GM12878 (cell line): ENCODE measurements around the gene CBX2. TPM values are rescaled to one million over a fixed set of nuclear protein-coding genes. Genes with fewer than 3 reads are reported as not detected.

Experiments
- ATAC-seq: fragments of 200-7000 bp; cut with Tn5 transposase; 3 replicates; pipeline ENCODE4 v1.9.1; 2020; ENCODE audit warnings: mild to moderate bottlenecking, moderate library complexity
- BruUV-seq: library from RNA; stranded (reverse); fragments of 400-500 nt; replicated peaks from 2 replicates; lab custom pipeline; 2021; lab: Mats Ljungman, UMichigan
- CTCF ChIA-PET: fragments of 300-600 bp; sonication (Branson Sonifier 250); formaldehyde crosslinking; extraction: SDS; loops from one replicate; lab custom pipeline; 2021; ENCODE audit warnings: inconsistent platforms; lab: Yijun Ruan, JAX
- POLR2A ChIA-PET: fragments of 350-600 bp; formaldehyde crosslinking; extraction: SDS; loops from one replicate; lab custom pipeline; 2021; ENCODE audit warnings: inconsistent platforms; lab: Charles Lee
- RAD21 ChIA-PET: fragments of 300-600 bp; sonication (Branson Sonifier 250); formaldehyde crosslinking; loops from one replicate; lab custom pipeline; 2023; ENCODE audit warnings: antibody characterized with exemption; ENCODE audit not compliant: unreplicated experiment; lab: Charles Lee
- SMC1A ChIA-PET: fragments of 300-600 bp; sonication (Branson Sonifier 250); formaldehyde crosslinking; loops from one replicate; lab custom pipeline; 2023; ENCODE audit not compliant: unreplicated experiment, uncharacterized antibody; lab: Charles Lee
- DNase-seq: peaks from one replicate; pipeline ENCODE4 v3.0.0-alpha.2; 2011; ENCODE audit warnings: low read depth, low spot score
- FAIRE-seq: peaks from 3 replicates; lab custom pipeline; 2011; peaks lifted over from hg19 to GRCh38; lab: Jason Lieb, UNC
- H2AFZ ChIP-seq: 2 replicates; pipeline ENCODE4 v1.6.0; 2011; ENCODE audit warnings: low read depth, low read length, control low read depth; ENCODE audit not compliant: control insufficient read depth
- H3K27ac ChIP-seq: 2 replicates; pipeline ENCODE4 v1.5.1; 2011; ENCODE audit warnings: control low read depth; ENCODE audit not compliant: control insufficient read depth, insufficient read depth
- H3K27me3 ChIP-seq, 2 experiments: replicated peaks in 1 of 2; 2 replicates each; pipeline versions ENCODE4 v1.6.0 to v1.6.1; 2011; ENCODE audit warnings: low read length in 1 of 2; ENCODE audit not compliant: control insufficient read depth in 2 of 2, insufficient read depth in 2 of 2
- H3K36me3 ChIP-seq, 2 experiments: 2 replicates each; pipeline ENCODE4 v1.5.1; 2011; ENCODE audit warnings: low read length in 1 of 2; ENCODE audit not compliant: control insufficient read depth in 2 of 2, insufficient read depth in 2 of 2
- H3K4me1 ChIP-seq: 2 replicates; pipeline ENCODE4 v1.6.1; 2011; ENCODE audit warnings: mild to moderate bottlenecking, low read length, moderate library complexity, mixed read lengths; ENCODE audit not compliant: control insufficient read depth, insufficient read depth
- H3K4me2 ChIP-seq: 2 replicates; pipeline ENCODE4 v1.6.0; 2011; ENCODE audit warnings: control low read depth; ENCODE audit not compliant: control insufficient read depth, insufficient read depth
- H3K4me3 ChIP-seq: fragments of 200-600 bp; sonication (generic); 2 replicates; pipeline ENCODE4 v1.5.1; 2016
- H3K79me2 ChIP-seq: 2 replicates; pipeline ENCODE4 v1.6.0; 2011; ENCODE audit warnings: low read length; ENCODE audit not compliant: control insufficient read depth, insufficient read depth
- H3K9ac ChIP-seq: 2 replicates; pipeline ENCODE4 v1.8.0; 2011; ENCODE audit warnings: low read length, control low read depth, mixed read lengths; ENCODE audit not compliant: control insufficient read depth, insufficient read depth
- H3K9me3 ChIP-seq: replicated peaks from 3 replicates; pipeline ENCODE4 v1.5.1; 2011; ENCODE audit warnings: mild to moderate bottlenecking, low read length; ENCODE audit not compliant: control insufficient read depth, insufficient read depth
- H4K20me1 ChIP-seq: 2 replicates; pipeline ENCODE4 v1.6.0; 2011; ENCODE audit not compliant: control insufficient read depth, insufficient read depth
- E4F1 ChIP-seq: fragments of 450-650 bp; IDR thresholded peaks from 2 replicates; pipeline ENCODE4 v1.6.1; 2018; ENCODE audit warnings: borderline replicate concordance, mild to moderate bottlenecking; ENCODE audit not compliant: partially characterized antibody
- ELK1 ChIP-seq: IDR thresholded peaks from 2 replicates; pipeline ENCODE4 v1.6.1; 2012; ENCODE audit warnings: low read depth, low read length, improper control_type of control experiment
- KDM1A ChIP-seq: fragments of 200-600 bp; sonication (generic); IDR thresholded peaks from 2 replicates; pipeline ENCODE4 v1.6.1; 2016; ENCODE audit warnings: borderline replicate concordance
- NBN ChIP-seq: fragments of 450-650 bp; IDR thresholded peaks from 2 replicates; pipeline ENCODE4 v1.6.1; 2016
- NFYB ChIP-seq: IDR thresholded peaks from 2 replicates; pipeline ENCODE4 v1.6.1; 2011; ENCODE audit warnings: low read depth, mild to moderate bottlenecking, low read length, improper control_type of control experiment, moderate library complexity; ENCODE audit not compliant: insufficient read depth
- NR2C2 ChIP-seq: IDR thresholded peaks from 2 replicates; pipeline ENCODE4 v1.6.1; 2011; ENCODE audit warnings: borderline replicate concordance, low read depth; ENCODE audit not compliant: control insufficient read depth, insufficient read length
- NR2F1 ChIP-seq: fragments of 450-650 bp; conservative IDR thresholded peaks from 2 replicates; pipeline ENCODE4 v1.6.1; 2017; ENCODE audit warnings: mild to moderate bottlenecking
- PAX8 ChIP-seq: fragments of 450-650 bp; IDR thresholded peaks from 2 replicates; pipeline ENCODE4 v1.6.1; 2017; ENCODE audit warnings: mild to moderate bottlenecking, moderate library complexity
- POLR2A ChIP-seq: IDR thresholded peaks from 2 replicates; pipeline ENCODE4 v1.6.1; 2011; ENCODE audit warnings: low read depth, mild to moderate bottlenecking, low read length
- RELB ChIP-seq: fragments of 450-650 bp; IDR thresholded peaks from 2 replicates; pipeline ENCODE4 v1.6.1; 2017; ENCODE audit warnings: low read depth, mild to moderate bottlenecking, moderate library complexity
- SMARCA5 ChIP-seq: fragments of 450-650 bp; IDR thresholded peaks from 2 replicates; pipeline ENCODE4 v1.6.1; 2017; ENCODE audit warnings: mild to moderate bottlenecking
- SREBF1 ChIP-seq: IDR thresholded peaks from 2 replicates; pipeline ENCODE4 v1.6.1; 2012; ENCODE audit warnings: mild to moderate bottlenecking, low read length
- WRNIP1 ChIP-seq: IDR thresholded peaks from 2 replicates; pipeline ENCODE4 v1.6.1; 2011; ENCODE audit warnings: low read depth, low read length, improper control_type of control experiment, borderline replicate concordance
- WGBS: methylation state at CpG from one replicate; pipeline ENCODE4 v1.1.6; 2016; ENCODE audit warnings: low lambda C conversion rate; ENCODE audit not compliant: insufficient replicate concordance, insufficient coverage; ENCODE audit errors: missing lambda C conversion rate; 5-methylcytosine and 5-hydroxymethylcytosine counted together
- in situ Hi-C: fragments of 300-500 bp; cut with MboI; formaldehyde crosslinking; loops from 9 replicates; pipeline ENCODE4 v1.14.3; 2018; ENCODE audit warnings: mixed read lengths
- intact Hi-C: fragments of 100-400 bp; cut with micrococcal nuclease; formaldehyde crosslinking; loops from one replicate; pipeline ENCODE4 v1.14.2; 2022; ENCODE audit not compliant: unreplicated experiment
- polyA plus RNA-seq, 11 experiments: library from polyadenylated mRNA; depleted of rRNA in 4 of 11; unstranded in 6 of 11; stranded (reverse) in 5 of 11; fragments of >200 nt; fragmentation: Nextera tagmentation in 4 of 11; fragmentation: Illumina TruSeq in 1 of 11; extraction: Ambion mirVana in 4 of 11; extraction: Trizol in 1 of 11; gene quantifications; 1 replicate in 1 of 11; 2 replicates in 10 of 11; pipeline versions ENCODE4 v1.2.1 to v1.2.3, GENCODE V29; 2011 to 2016; ENCODE audit warnings: inconsistent platforms in 2 of 11, missing spikeins in 2 of 11, low read depth in 1 of 11
- total RNA-seq, 4 experiments: library from RNA; depleted of rRNA in 3 of 4; stranded (reverse); fragments of >200 nt in 3 of 4; fragmentation: Illumina TruSeq in 1 of 4; extraction: Trizol in 1 of 4; gene quantifications; 2 replicates each; pipeline versions ENCODE4 v1.2.1 to v1.2.3, GENCODE V29; 2013 to 2021
- TF ChIP-seq, protein P1 (sequence below): fragments of 450-650 bp; IDR thresholded peaks from 2 replicates; pipeline ENCODE4 v1.6.1; 2017; ENCODE audit warnings: mild to moderate bottlenecking

Gene CBX2
- total and polyA plus RNA-seq, 10 of the 15 experiments (the other 5 are each of a cell fraction or from before 2014, with no cell fraction given) = 0.35 to 7.5 (median 4.2) TPM

DNA sequence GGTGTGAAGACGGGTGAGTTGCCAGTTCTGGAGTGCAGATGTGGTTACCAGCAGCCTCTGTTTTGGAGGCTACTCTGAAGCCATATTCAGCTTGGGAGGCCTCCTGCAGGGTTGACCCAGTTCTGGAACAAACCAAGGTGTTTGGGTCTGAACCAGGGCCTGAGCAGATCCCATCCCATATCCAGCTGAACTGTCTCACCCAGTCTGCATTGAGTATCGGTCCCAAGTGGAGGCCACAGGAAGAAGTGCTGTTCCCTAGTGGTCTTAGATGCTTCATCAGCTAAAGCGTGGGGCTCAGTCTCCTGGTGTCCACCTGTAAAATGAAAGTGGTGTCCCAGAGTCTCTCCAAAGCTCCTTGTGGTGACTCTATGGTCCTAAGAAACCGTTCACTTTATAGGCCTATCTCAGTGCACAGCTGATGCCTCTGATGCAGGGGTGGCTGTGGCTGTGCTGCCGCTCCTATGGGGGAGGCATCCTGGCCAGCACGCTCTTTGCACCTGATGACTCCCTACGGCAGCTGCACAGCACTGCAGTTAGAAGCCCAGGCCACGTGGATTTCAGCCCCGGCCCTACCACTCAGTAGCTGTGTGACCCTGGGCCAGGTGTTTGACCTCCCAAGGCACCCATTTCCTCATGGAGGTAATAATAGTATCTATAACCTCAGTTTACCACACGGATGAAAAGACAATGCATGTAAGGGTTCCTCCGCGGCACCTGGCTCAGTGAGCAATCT is 40.2 kb downstream of the CBX2 start:
- Histone ChIP-seq H3K4me1 (peaks cover 5% of the 10 kb centered on the region; the same call in 1 of the 2 replicates), H3K4me2 (no peak overlapping the region), H3K4me3 (no peak overlapping the region), H3K36me3 (no peaks in the 10 kb centered on the region), H2AFZ (no peak overlapping the region), H3K27ac (no peak overlapping the region), H3K9me3 (no peaks in the 10 kb centered on the region), H3K27me3 (peaks cover 22 to 32% of the 10 kb centered on the region in 2 experiments), H3K79me2 (no peaks in the 10 kb centered on the region), H3K9ac (no peak overlapping the region), H4K20me1 (no peaks in the 10 kb centered on the region)
- ChIA-PET POLR2A (interaction anchor here (1.0 kb wide), 1 partner anchor 21 kb away, joined by 4 read pairs; the partner anchor contains the start of gene CBX8), RAD21 (interaction anchor here (0.7 to 1.3 kb wide), 2 partner anchors 19 to 21 kb away, joined by 3 read pairs; partner anchors contain the start of gene CBX8), SMC1A (interaction anchor here (0.9 kb wide), 1 partner anchor 17 kb away, joined by 3 read pairs; no protein-coding TSS in a partner anchor), CTCF (interaction anchor here (1.0 to 2.0 kb wide), 2 partner anchors 13 to 21 kb away, joined by 3 to 4 read pairs; partner anchors contain the start of gene CBX4)
- BruUV-seq = no TSS peak
- FAIRE-seq (no peak), ATAC-seq (no peak), DNase-seq (no peak)
- in situ Hi-C loops (no loop called here), intact Hi-C loops (no loop called here)
- whole genome bisulfite sequencing = 32% methylated on average over 12 of the region's 12 CpGs
- TF ChIP-seq NFYB (no peak), NR2C2 (no peak), NR2F1 (no peak), WRNIP1 (no peak), RELB (no peak), ELK1 (no peak), NBN (no peak), E4F1 (no peak), SREBF1 (no peak), KDM1A (no peak), SMARCA5 (no peak), POLR2A (no peak), PAX8 (no peak)
- TF ChIP-seq, protein P1, sequence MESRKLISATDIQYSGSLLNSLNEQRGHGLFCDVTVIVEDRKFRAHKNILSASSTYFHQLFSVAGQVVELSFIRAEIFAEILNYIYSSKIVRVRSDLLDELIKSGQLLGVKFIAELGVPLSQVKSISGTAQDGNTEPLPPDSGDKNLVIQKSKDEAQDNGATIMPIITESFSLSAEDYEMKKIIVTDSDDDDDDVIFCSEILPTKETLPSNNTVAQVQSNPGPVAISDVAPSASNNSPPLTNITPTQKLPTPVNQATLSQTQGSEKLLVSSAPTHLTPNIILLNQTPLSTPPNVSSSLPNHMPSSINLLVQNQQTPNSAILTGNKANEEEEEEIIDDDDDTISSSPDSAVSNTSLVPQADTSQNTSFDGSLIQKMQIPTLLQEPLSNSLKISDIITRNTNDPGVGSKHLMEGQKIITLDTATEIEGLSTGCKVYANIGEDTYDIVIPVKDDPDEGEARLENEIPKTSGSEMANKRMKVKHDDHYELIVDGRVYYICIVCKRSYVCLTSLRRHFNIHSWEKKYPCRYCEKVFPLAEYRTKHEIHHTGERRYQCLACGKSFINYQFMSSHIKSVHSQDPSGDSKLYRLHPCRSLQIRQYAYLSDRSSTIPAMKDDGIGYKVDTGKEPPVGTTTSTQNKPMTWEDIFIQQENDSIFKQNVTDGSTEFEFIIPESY = no peak
